HEK293T (cell line): ENCODE measurements around the gene MKRN3.

Source experiments
- CTCF ChIA-PET: fragments of 350-600 bp; formaldehyde crosslinking; extraction: SDS; loops from one replicate; lab custom pipeline; 2021; ENCODE audit warnings: antibody characterized with exemption, inconsistent platforms; lab: Yijun Ruan, JAX
- POLR2A ChIA-PET: fragments of 350-600 bp; formaldehyde crosslinking; extraction: SDS; loops from one replicate; lab custom pipeline; 2020; ENCODE audit warnings: antibody characterized with exemption, inconsistent platforms; lab: Yijun Ruan, JAX
- DNase-seq: peaks from one replicate; pipeline ENCODE4 v3.0.0; 2012; ENCODE audit warnings: mixed read lengths; ENCODE audit errors: extremely low spot score
- ARNT ChIP-seq: fragments of 450-650 bp; IDR thresholded peaks from 2 replicates; pipeline ENCODE4 v1.6.1; 2017; ENCODE audit warnings: mild to moderate bottlenecking
- BHLHE40 ChIP-seq: fragments of 450-650 bp; IDR thresholded peaks from 2 replicates; pipeline ENCODE4 v1.6.1; 2016; ENCODE audit warnings: mild to moderate bottlenecking, moderate library complexity, borderline replicate concordance
- CTBP1 ChIP-seq: fragments of 450-650 bp; IDR thresholded peaks from 2 replicates; pipeline ENCODE4 v1.6.1; 2016; ENCODE audit warnings: borderline replicate concordance
- ELF4 ChIP-seq: fragments of 450-650 bp; IDR thresholded peaks from 2 replicates; pipeline ENCODE4 v1.6.1; 2017; ENCODE audit warnings: antibody characterized with exemption
- FOXA1 ChIP-seq: fragments of 450-650 bp; IDR thresholded peaks from 2 replicates; pipeline ENCODE4 v1.6.1; 2016; ENCODE audit warnings: mild to moderate bottlenecking
- FOXK2 ChIP-seq: fragments of 450-650 bp; IDR thresholded peaks from 2 replicates; pipeline ENCODE4 v1.6.1; 2016; ENCODE audit warnings: mild to moderate bottlenecking
- FOXM1 ChIP-seq: fragments of 450-650 bp; IDR thresholded peaks from 2 replicates; pipeline ENCODE4 v1.6.1; 2017; ENCODE audit warnings: mild to moderate bottlenecking, borderline replicate concordance
- HDGF ChIP-seq: fragments of 450-650 bp; IDR thresholded peaks from 2 replicates; pipeline ENCODE4 v1.6.1; 2017; ENCODE audit warnings: antibody characterized with exemption, borderline replicate concordance
- L3MBTL2 ChIP-seq: fragments of 450-650 bp; conservative IDR thresholded peaks from 2 replicates; pipeline ENCODE4 v1.6.1; 2016; ENCODE audit warnings: mild to moderate bottlenecking
- LEF1 ChIP-seq: fragments of 450-650 bp; IDR thresholded peaks from 2 replicates; pipeline ENCODE4 v1.6.1; 2017; ENCODE audit warnings: mild to moderate bottlenecking, borderline replicate concordance
- NFRKB ChIP-seq: fragments of 450-650 bp; IDR thresholded peaks from 2 replicates; pipeline ENCODE4 v1.6.1; 2016; ENCODE audit warnings: mild to moderate bottlenecking, moderate library complexity
- PKNOX1 ChIP-seq: fragments of 450-650 bp; IDR thresholded peaks from 2 replicates; pipeline ENCODE4 v1.6.1; 2016
- SP1 ChIP-seq: fragments of 450-650 bp; IDR thresholded peaks from 2 replicates; pipeline ENCODE4 v1.6.1; 2017
- SUZ12 ChIP-seq: fragments of 450-650 bp; IDR thresholded peaks from 2 replicates; pipeline ENCODE4 v1.6.1; 2016; ENCODE audit warnings: mild to moderate bottlenecking
- TARDBP ChIP-seq: fragments of 450-650 bp; IDR thresholded peaks from 2 replicates; pipeline ENCODE4 v1.6.1; 2016
- ZNF384 ChIP-seq: fragments of 450-650 bp; IDR thresholded peaks from 2 replicates; pipeline ENCODE4 v1.6.1; 2016

The MKRN3 gene

GRCh38 chr15:23539892-23540291, 25.6 kb upstream of the MKRN3 start:
- ChIA-PET CTCF (no interaction called here), POLR2A (no interaction called here)
- TF ChIP-seq TARDBP (no peak), PKNOX1 (no peak), FOXK2 (no peak), CTBP1 (no peak), ELF4 (no peak), SP1 (no peak), FOXA1 (no peak), SUZ12 (no peak), ARNT (no peak), ZNF384 (no peak), L3MBTL2 (no peak), NFRKB (no peak)
- no peak for DNase-seq

DNA sequence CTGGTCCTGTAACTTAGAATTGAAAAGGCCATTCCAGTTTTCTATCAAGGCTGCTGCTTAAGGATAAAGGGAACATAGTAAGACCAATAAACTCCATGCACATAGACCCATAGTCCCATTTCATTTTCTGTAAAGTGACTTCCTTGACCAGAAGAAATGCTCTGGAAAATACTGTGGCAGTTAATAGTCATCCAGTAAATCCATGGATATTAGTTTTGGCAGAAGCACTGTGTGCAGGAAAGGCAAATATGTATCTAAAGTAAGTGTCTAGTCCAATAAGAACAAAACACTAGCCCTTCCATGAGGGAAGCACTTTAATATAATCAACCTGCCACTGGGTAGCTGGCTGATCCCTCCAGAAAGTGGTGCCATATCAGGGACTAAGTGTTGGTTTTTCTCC, 19.3 kb upstream of the MKRN3 start:
- TF ChIP-seq BHLHE40 (no peak), FOXA1 (no peak), HDGF (no peak), NFRKB (no peak), TARDBP (no peak), FOXK2 (no peak), ZNF384 (no peak), LEF1 (no peak), SP1 (no peak), CTBP1 (no peak), ELF4 (no peak), FOXM1 (no peak), ARNT (no peak), PKNOX1 (no peak), L3MBTL2 (no peak), SUZ12 (no peak)
- CTCF ChIA-PET, result no interaction called here

DNA sequence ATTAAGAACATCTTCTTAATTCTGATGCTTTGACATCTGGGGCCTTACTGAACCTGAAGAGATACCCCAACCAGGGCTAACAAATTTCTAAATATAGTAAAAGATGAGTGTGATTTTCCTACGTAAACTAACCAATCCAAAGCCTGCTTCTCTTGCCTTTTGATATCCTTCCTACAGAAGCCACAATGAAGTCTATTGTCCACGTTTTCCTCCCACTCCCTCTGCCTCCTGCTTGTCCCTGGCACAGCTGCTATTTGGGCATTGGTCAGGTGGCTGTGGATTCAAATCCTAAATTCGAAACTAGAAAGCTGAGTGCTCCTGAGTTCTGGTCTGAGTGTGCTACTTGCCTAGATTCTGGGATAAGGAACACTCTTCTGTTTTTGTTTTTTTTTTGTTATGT, 17.4 kb upstream of the MKRN3 start:
- CTCF ChIA-PET, result no interaction called here
- no peak for TF ChIP-seq SUZ12
- no peak for TF ChIP-seq SP1
- no peak for TF ChIP-seq ARNT
- no peak for TF ChIP-seq NFRKB
- TF ChIP-seq ELF4, result no peak
- TF ChIP-seq HDGF, result no peak
- no peak for TF ChIP-seq LEF1
- no peak for TF ChIP-seq FOXM1
- POLR2A ChIA-PET, result no interaction called here
- no peak for DNase-seq

More for the DNA sequence above, 19.3 kb upstream of the MKRN3 start:
- no peak for DNase-seq
- POLR2A ChIA-PET, result no interaction called here

GRCh38 chr15:23561914-23562313, 3.6 kb upstream of the MKRN3 start:
- POLR2A ChIA-PET, result no interaction called here
- CTCF ChIA-PET, result no interaction called here
- TF ChIP-seq TARDBP (no peak), ARNT (no peak), CTBP1 (no peak), BHLHE40 (no peak), FOXK2 (no peak), NFRKB (no peak), ELF4 (no peak), SUZ12 (no peak), ZNF384 (no peak)
- DNase-seq, result no peak

- ChIA-PET POLR2A (no interaction called here), CTCF (no interaction called here)
- DNase-seq, result no peak
- TF ChIP-seq PKNOX1, result no peak
- no peak for TF ChIP-seq TARDBP
- no peak for TF ChIP-seq L3MBTL2
- TF ChIP-seq HDGF, result no peak
- no peak for TF ChIP-seq CTBP1
- no peak for TF ChIP-seq FOXK2
- no peak for TF ChIP-seq ELF4
- no peak for TF ChIP-seq SUZ12
- TF ChIP-seq NFRKB, result no peak
- no peak for TF ChIP-seq SP1
- no peak for TF ChIP-seq BHLHE40
- no peak for TF ChIP-seq ARNT
- no peak for TF ChIP-seq FOXM1
These were observed 566 bp upstream of the MKRN3 start for GRCh38 chr15:23564821-23565394.

DNA sequence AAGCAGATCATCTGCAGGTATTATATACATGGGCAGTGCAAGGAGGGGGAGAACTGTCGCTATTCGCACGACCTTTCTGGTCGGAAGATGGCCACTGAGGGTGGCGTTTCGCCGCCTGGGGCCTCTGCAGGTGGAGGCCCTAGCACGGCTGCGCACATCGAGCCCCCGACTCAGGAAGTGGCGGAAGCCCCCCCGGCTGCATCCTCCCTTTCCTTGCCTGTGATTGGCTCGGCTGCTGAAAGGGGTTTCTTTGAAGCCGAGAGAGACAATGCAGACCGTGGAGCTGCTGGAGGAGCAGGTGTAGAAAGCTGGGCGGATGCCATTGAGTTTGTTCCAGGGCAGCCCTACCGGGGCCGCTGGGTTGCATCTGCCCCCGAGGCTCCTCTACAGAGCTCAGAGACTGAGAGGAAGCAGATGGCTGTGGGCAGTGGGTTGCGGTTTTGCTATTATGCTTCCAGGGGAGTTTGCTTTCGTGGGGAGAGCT, 639 bp downstream of the MKRN3 start:
- POLR2A ChIA-PET, result no interaction called here
- CTCF ChIA-PET, result no interaction called here
- DNase-seq, result no peak
- TF ChIP-seq SP1 (no peak), BHLHE40 (no peak), ZNF384 (no peak), TARDBP (no peak), FOXM1 (no peak), ELF4 (no peak), NFRKB (no peak), FOXA1 (no peak), FOXK2 (no peak)
